Right lung (tissue), 10 donors: ENCODE data around the gene SEMA4A. TPM values are rescaled to one million over a fixed set of nuclear protein-coding genes. Genes with fewer than 3 reads are reported as not detected.
A peak's percentile ranks its signal among the peaks of the same experiment; 100 is the strongest.
"Not testable (repeated sequence)": the region's sequence is repeated elsewhere in the genome, so short reads cannot be mapped to it uniquely, and the experiment has no call there.

ENCODE experiments used
- DNase-seq, 2 donors: peaks; one replicate each; pipeline ENCODE4 v3.0.0-alpha.2; 2013
- long read RNA-seq, 8 donors: transcript quantifications; one replicate each; lab custom pipeline, GENCODE V29; 2026
- polyA plus RNA-seq, 5 donors: library from polyadenylated mRNA; unstranded; fragments of 120-200 nt; gene quantifications; one replicate each; pipeline versions ENCODE4 v1.2.1 to v1.2.3, GENCODE V29; 2013; ENCODE audit warnings: inconsistent platforms in 1 of 5, low replicate concordance in 1 of 5; ENCODE audit not compliant: insufficient read length in 5 of 5, insufficient read depth in 1 of 5

The SEMA4A gene
- polyA plus RNA-seq, result 10 to 100 TPM; 15.2 to 26.3 (median 24.5) TPM
- long read RNA-seq, donor 1, partial matches to known transcripts, result 0 of 2 reads
- long read RNA-seq, donor 1, other reads (novel, unspliced or antisense), result 0 of 2 reads
- long read RNA-seq, donor 2, partial matches to known transcripts, result 0 of 2 reads
- long read RNA-seq, donor 2, other reads (novel, unspliced or antisense), result 0 of 2 reads
- long read RNA-seq, donor 3, partial matches to known transcripts, result 10 of 10 reads
- long read RNA-seq, donor 3, other reads (novel, unspliced or antisense), result 0 of 10 reads
- long read RNA-seq, donor 4, result 0 reads
- long read RNA-seq, donor 5, partial matches to known transcripts, result 0 of 1 reads
- long read RNA-seq, donor 5, other reads (novel, unspliced or antisense), result 0 of 1 reads
- long read RNA-seq, donor 6, partial matches to known transcripts, result 0 of 2 reads
- long read RNA-seq, donor 6, other reads (novel, unspliced or antisense), result 0 of 2 reads
- long read RNA-seq, donor 7, partial matches to known transcripts, result 0 of 4 reads
- long read RNA-seq, donor 7, other reads (novel, unspliced or antisense), result 0 of 4 reads
- long read RNA-seq, donor 8, partial matches to known transcripts, result 0 of 3 reads
- long read RNA-seq, donor 8, other reads (novel, unspliced or antisense), result 0 of 3 reads

- peak; percentile 72 to 73 for DNase-seq
Observed at GRCh38 chr1:156153362-156153761, at the start of gene SEMA4A. Gene SEMA4A (plus strand): TSS chr1:156153585. CDS start chr1:156154579, 994 bp downstream.

- peak; percentile 86 to 91 for DNase-seq
Observed at GRCh38 chr1:156104065-156104810, 49.1 kb upstream of the SEMA4A start.

- no peak for DNase-seq
Observed at GRCh38 chr1:156104861-156105832, 48.2 kb upstream of the SEMA4A start.

GRCh38 chr1:156106624-156107488 lies 46.5 kb upstream of the SEMA4A start:
- DNase-seq, result no peak

GRCh38 chr1:156108057-156108456 lies 45.3 kb upstream of the SEMA4A start:
- DNase-seq, result no peak

GRCh38 chr1:156108664-156109241 lies 44.6 kb upstream of the SEMA4A start:
- DNase-seq, result no peak

- no peak for DNase-seq
Observed at GRCh38 chr1:156110252-156110651, 43.1 kb upstream of the SEMA4A start.

- DNase-seq, result no peak
Observed at GRCh38 chr1:156111355-156111962, 41.9 kb upstream of the SEMA4A start.

- no peak for DNase-seq
Observed at GRCh38 chr1:156112276-156113137, 40.9 kb upstream of the SEMA4A start.

- DNase-seq, result no peak
Observed at GRCh38 chr1:156113282-156113950, 40.0 kb upstream of the SEMA4A start.

GRCh38 chr1:156114101-156114918 lies 39.1 kb upstream of the SEMA4A start, which contains the start of gene LMNA:
Gene LMNA (plus strand): TSS chr1:156114711. CDS start chr1:156114919, 208 bp downstream.
- DNase-seq, result peak; percentile 81 to 83

- no peak for DNase-seq
Observed at GRCh38 chr1:156114919-156115513, 38.4 kb upstream of the SEMA4A start.

GRCh38 chr1:156115514-156116374 lies 37.6 kb upstream of the SEMA4A start:
- peak; percentile 74 to 78 for DNase-seq

GRCh38 chr1:156116731-156117130 lies 36.7 kb upstream of the SEMA4A start:
- not testable (repeated sequence) for DNase-seq
